Ovary (tissue), 9 donors: ENCODE data around the gene WARS2. TPM values are rescaled to one million over a fixed set of nuclear protein-coding genes. Genes with fewer than 3 reads are reported as not detected.

Experiments used
- DNase-seq, 5 donors: peaks; one replicate each; pipeline ENCODE4 v3.0.0-alpha.2; 2019 to 2020
- H3K27ac ChIP-seq, 2 donors: fragments of 200-600 bp; one replicate each; pipeline versions ENCODE4 v1.5.1 to v1.8.0; 2019 to 2022
- H3K27me3 ChIP-seq: fragments of 200-600 bp; one replicate; pipeline ENCODE4 v1.8.0; 2022
- H3K36me3 ChIP-seq: fragments of 200-600 bp; sonication (generic); one replicate; pipeline ENCODE4 v1.5.1; 2019
- H3K4me1 ChIP-seq: one replicate; pipeline ENCODE4 v1.8.1; 2013; ENCODE audit warnings: mild to moderate bottlenecking, moderate library complexity; ENCODE audit not compliant: insufficient read depth
- H3K4me3 ChIP-seq: fragments of 200-600 bp; sonication (generic); one replicate; pipeline ENCODE4 v1.5.1; 2017
- H3K9me3 ChIP-seq, 2 donors: fragments of 200-600 bp in 1 of 2; sonication (generic) in 1 of 2; one replicate each; pipeline versions ENCODE4 v1.5.1 to v1.8.1; 2013 to 2019; ENCODE audit warnings: mild to moderate bottlenecking in 1 of 2, moderate library complexity in 1 of 2
- EP300 ChIP-seq: sonication (generic); formaldehyde crosslinking; IDR thresholded peaks from one replicate; pipeline ENCODE4 v1.6.1; 2017; ENCODE audit warnings: antibody characterized with exemption
- POLR2A ChIP-seq: fragments of 450-650 bp; IDR thresholded peaks from one replicate; pipeline ENCODE4 v1.6.1; 2017; ENCODE audit warnings: antibody characterized with exemption, mild to moderate bottlenecking, moderate library complexity
- WGBS, 3 donors: extraction: QIAGEN DNeasy Blood & Tissue Kit in 1 of 3; methylation state at CpG; one replicate each; pipeline versions ENCODE4 v1.1.5 to v1.1.7; 2013 to 2017; 5-methylcytosine and 5-hydroxymethylcytosine counted together
- intact Hi-C, 4 donors: fragments of 100-400 bp; cut with DNase I; formaldehyde crosslinking; loops; one replicate each; pipeline versions ENCODE4 v1.11.0 to v1.15.1; 2022 to 2023
- polyA plus RNA-seq, 2 donors: library from polyadenylated mRNA; stranded (reverse); fragments of 200-250 nt in 1 of 2; fragments of 350-450 nt in 1 of 2; fragmentation: Illumina TruSeq in 1 of 2; extraction: RNeasy Lipid Tissue Mini Kit (QIAGEN cat#74804) in 1 of 2; gene quantifications; one replicate each; pipeline ENCODE4 v1.2.3, GENCODE V29; 2013 to 2014
- total RNA-seq, 7 donors: library from RNA; depleted of rRNA in 2 of 7; stranded (reverse); fragments of >200 nt in 2 of 7; fragmentation: NEBNext Ultra II Directional in 3 of 7; extraction: Animal tissue kit (Norgen Biotek cat#: 25700) in 3 of 7; gene quantifications; one replicate each; pipeline versions ENCODE4 v1.1.0 to v1.2.4, GENCODE V29; 2016 to 2023
- TF ChIP-seq, protein P1 (sequence below), 3 donors: fragments of 450-650 bp in 2 of 3; fragments of 200-600 bp in 1 of 3; IDR thresholded peaks; one replicate each; pipeline versions ENCODE4 v1.5.1 to v1.8.0; 2016 to 2022; ENCODE audit warnings: antibody characterized with exemption in 3 of 3, mild to moderate bottlenecking in 1 of 3
- donor health status: DM: no; HTN: no; CAD: no; lungs with moderate emphysema.
- donor health status: DM: no; HTN: no; CAD: no.
- donor health status: Bipolar disorder and iron deficiency.
- donor health status: DM: yes; HTN: yes; CAD: no.
- donor health status: DM: no; HTN: no; CAD: no.
- donor health status: DM: yes; HTN: yes; CAD: no.

WARS2 gene
- total and polyA plus RNA-seq, 9 donors: 6.1 to 20.3 (median 15.5) TPM

- no peak for DNase-seq
- intact Hi-C loops: no loop called here
Measured at GRCh38 chr1:119045096-119045746, 95.2 kb downstream of the WARS2 start.

DNA sequence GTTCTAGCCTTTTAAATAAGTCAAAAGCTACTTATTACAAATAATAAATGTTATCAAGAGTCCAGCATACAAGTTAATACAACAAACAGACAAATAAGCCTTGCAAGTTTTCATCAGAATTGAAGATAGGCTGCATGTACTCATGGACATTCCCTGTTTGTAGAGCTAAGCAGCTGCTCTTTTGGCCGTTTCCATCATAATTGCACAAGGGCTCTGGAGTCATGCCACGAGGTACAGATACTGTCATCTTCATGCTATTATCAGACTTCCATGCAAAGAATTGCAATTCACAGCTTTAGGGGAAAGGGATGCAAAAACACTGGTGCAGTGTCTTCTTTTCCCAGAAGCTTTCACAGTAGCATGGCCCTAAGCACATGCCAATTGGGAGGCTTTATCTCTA lies 99.5 kb downstream of the WARS2 start:
- TF ChIP-seq EP300: no peak
- peak in 4 of 5 donors; percentile 23 to 81 (median 42) for DNase-seq
- 18 to 26% (median 21%) methylated on average over 2 of the region's 2 CpGs for WGBS, 3 donors
- peaks cover 6% of the 10 kb centered on the region for H3K4me1 ChIP-seq
- H3K27me3 ChIP-seq: no peaks in the 10 kb centered on the region
- intact Hi-C loops: no loop called here
- H3K9me3 ChIP-seq: no peaks in the 10 kb centered on the region
- H3K27ac ChIP-seq: no peak overlapping the region
- no peak overlapping the region for H3K4me3 ChIP-seq
- no peaks in the 10 kb centered on the region for H3K36me3 ChIP-seq

More at GRCh38 chr1:119045096-119045746, 95.2 kb downstream of the WARS2 start:
- TF ChIP-seq POLR2A: no peak
- TF ChIP-seq, protein P1, sequence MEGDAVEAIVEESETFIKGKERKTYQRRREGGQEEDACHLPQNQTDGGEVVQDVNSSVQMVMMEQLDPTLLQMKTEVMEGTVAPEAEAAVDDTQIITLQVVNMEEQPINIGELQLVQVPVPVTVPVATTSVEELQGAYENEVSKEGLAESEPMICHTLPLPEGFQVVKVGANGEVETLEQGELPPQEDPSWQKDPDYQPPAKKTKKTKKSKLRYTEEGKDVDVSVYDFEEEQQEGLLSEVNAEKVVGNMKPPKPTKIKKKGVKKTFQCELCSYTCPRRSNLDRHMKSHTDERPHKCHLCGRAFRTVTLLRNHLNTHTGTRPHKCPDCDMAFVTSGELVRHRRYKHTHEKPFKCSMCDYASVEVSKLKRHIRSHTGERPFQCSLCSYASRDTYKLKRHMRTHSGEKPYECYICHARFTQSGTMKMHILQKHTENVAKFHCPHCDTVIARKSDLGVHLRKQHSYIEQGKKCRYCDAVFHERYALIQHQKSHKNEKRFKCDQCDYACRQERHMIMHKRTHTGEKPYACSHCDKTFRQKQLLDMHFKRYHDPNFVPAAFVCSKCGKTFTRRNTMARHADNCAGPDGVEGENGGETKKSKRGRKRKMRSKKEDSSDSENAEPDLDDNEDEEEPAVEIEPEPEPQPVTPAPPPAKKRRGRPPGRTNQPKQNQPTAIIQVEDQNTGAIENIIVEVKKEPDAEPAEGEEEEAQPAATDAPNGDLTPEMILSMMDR (IDR thresholded peaks at IDR 0.05): no peak
- TF ChIP-seq EP300: no peak
- no peaks in the 10 kb centered on the region for H3K27me3 ChIP-seq
- 32 to 59% (median 50%) methylated on average over 1 of the region's 1 CpG for WGBS, 3 donors
- no peaks in the 10 kb centered on the region for H3K9me3 ChIP-seq
- peak overlapping the region in 1 of 2 donors; percentile 57 for H3K27ac ChIP-seq
- no peaks in the 10 kb centered on the region for H3K36me3 ChIP-seq
- no peak overlapping the region for H3K4me3 ChIP-seq
- H3K4me1 ChIP-seq: peaks cover 15% of the 10 kb centered on the region

GRCh38 chr1:119040489-119040888 lies 100.0 kb downstream of the WARS2 start:
- DNase-seq: no peak
- Histone ChIP-seq H3K27ac (no peak overlapping the region), H3K4me1 (peaks cover 6% of the 10 kb centered on the region), H3K4me3 (no peak overlapping the region), H3K36me3 (no peaks in the 10 kb centered on the region), H3K27me3 (no peaks in the 10 kb centered on the region), H3K9me3 (no peaks in the 10 kb centered on the region)
- 87 to 93% (median 92%) methylated on average over 2 of the region's 2 CpGs for WGBS, 3 donors
- intact Hi-C loops: no loop called here
- TF ChIP-seq, protein P1 (IDR thresholded peaks at IDR 0.05): no peak
- TF ChIP-seq EP300: no peak
- no peak for TF ChIP-seq POLR2A

GRCh38 chr1:119038363-119038762 lies 102.1 kb downstream of the WARS2 start:
- Histone ChIP-seq H3K36me3 (no peaks in the 10 kb centered on the region), H3K4me3 (no peak overlapping the region), H3K9me3 (no peaks in the 10 kb centered on the region), H3K4me1 (peaks cover 4% of the 10 kb centered on the region), H3K27ac (no peak overlapping the region), H3K27me3 (no peaks in the 10 kb centered on the region)
- 97 to 100% (median 98%) methylated on average over 2 of the region's 2 CpGs for WGBS, 3 donors
- DNase-seq: no peak
- intact Hi-C loops: no loop called here
- TF ChIP-seq, protein P1 (IDR thresholded peaks at IDR 0.05): no peak
- no peak for TF ChIP-seq EP300
- no peak for TF ChIP-seq POLR2A

DNA sequence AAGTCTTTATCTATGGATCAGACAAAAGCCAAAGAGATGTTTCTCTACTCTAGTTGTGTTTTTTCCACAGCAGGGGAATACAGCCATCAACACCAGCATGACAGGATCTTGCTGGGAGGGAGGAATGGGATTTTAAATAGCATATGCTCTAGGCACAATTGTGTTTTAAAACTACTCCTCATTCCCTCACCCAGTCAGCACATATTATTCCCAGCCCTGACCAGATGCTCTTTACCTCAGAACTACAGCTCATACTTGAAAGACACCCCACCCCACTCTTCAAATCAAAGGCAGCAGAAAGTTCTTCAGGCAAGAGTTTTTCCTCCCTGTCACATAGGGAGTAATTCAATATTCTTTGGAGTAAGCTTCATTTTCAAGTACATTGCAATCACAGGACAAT lies 106.1 kb downstream of the WARS2 start:
- Histone ChIP-seq H3K27me3 (no peaks in the 10 kb centered on the region), H3K4me3 (no peak overlapping the region), H3K27ac (no peak overlapping the region), H3K9me3 (no peaks in the 10 kb centered on the region), H3K4me1 (no peaks in the 10 kb centered on the region), H3K36me3 (no peaks in the 10 kb centered on the region)
- TF ChIP-seq EP300 (no peak), POLR2A (no peak)
- TF ChIP-seq, protein P1 (IDR thresholded peaks at IDR 0.05): no peak
- intact Hi-C loops: no loop called here
- no peak for DNase-seq
